H54 (cell line): Measurements from ENCODE around the gene TAS2R30.

Experiments
- DNase-seq: peaks from one replicate; pipeline ENCODE4 v3.0.0; 2011; ENCODE audit warnings: low spot score, mixed read lengths; ENCODE audit not compliant: insufficient read length
- FAIRE-seq: peaks from 3 replicates; lab custom pipeline; 2011; peaks lifted over from hg19 to GRCh38; lab: Jason Lieb, UNC
- POLR2A ChIP-seq: IDR thresholded peaks from 2 replicates; pipeline ENCODE4 v1.6.1; 2011; ENCODE audit warnings: low read depth, mild to moderate bottlenecking, low read length

TAS2R30 gene, protein sequence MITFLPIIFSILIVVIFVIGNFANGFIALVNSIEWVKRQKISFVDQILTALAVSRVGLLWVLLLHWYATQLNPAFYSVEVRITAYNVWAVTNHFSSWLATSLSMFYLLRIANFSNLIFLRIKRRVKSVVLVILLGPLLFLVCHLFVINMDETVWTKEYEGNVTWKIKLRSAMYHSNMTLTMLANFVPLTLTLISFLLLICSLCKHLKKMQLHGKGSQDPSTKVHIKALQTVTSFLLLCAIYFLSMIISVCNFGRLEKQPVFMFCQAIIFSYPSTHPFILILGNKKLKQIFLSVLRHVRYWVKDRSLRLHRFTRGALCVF

GRCh38 chr12:11134305-11134704, at the start of gene TAS2R30:
Gene TAS2R30, minus strand, starts transcription at chr12:11134644. Its CDS starts 400 bp downstream, at chr12:11134244.
- peak; percentile 76 for FAIRE-seq
- DNase-seq: no peak
- no peak for TF ChIP-seq POLR2A

GRCh38 chr12:11183011-11183410, 48.6 kb upstream of the TAS2R30 start:
- no peak for TF ChIP-seq POLR2A
- DNase-seq (no peak), FAIRE-seq (no peak)

DNA sequence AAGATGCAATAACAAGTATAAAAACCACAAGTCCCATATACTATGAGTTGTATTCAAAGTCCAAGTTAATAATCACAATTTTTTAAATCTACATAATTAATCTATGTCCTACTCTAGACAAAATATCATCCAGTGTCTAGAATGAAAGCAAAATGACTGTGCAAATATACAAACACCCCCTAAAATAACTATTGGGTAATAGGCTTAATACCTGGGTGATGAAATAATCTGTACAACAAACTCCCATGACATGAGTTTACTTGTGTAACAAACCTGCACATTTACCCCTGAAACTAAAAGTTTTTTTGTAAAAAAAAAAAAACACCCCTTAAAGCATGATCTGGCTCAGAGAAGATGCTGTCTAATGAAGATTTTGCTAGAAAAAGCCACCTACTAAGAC, 48.1 kb upstream of the TAS2R30 start:
- TF ChIP-seq POLR2A: no peak
- FAIRE-seq: no peak

DNA sequence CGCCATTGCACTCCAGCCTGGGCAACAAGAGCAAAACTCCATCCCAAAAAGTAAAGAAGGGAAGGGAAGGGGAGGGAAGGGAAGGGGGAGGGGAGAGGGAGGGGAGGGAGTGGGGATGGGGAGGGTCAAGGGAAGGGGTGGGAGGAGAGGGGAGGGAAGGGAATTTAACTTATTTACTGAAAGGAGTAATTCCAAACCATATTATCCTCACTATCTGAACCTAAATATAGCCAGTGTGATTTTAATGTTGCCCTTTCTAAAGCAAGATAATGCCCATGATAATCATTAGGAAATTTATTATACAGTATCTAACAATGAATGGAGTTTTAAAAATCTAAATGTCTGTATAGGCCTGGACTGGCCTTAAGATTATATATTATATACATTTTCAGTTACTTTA, 43.8 kb upstream of the TAS2R30 start:
- FAIRE-seq (no peak), DNase-seq (no peak)
- no peak for TF ChIP-seq POLR2A

More for the DNA sequence above, 48.1 kb upstream of the TAS2R30 start:
- DNase-seq: no peak

DNA sequence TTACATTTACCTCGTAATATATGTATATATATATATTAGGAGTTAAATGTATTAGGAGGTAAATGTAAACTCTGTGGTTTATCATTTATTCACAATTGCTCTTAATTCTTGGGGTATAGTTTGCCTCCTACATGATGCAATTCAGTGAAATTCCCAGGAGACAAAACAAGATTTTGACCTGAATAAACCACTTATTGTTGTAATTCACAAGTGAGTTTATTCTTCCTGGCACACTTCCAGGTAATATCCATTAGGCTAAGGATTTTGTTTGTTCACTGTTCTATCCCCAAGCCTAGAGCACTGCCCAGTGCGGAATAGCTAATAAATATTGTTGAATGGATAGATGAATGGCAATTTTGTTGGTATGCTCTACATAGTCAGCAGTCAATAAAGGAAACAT, 39.6 kb upstream of the TAS2R30 start:
- FAIRE-seq (no peak), DNase-seq (no peak)
- TF ChIP-seq POLR2A: no peak

DNA sequence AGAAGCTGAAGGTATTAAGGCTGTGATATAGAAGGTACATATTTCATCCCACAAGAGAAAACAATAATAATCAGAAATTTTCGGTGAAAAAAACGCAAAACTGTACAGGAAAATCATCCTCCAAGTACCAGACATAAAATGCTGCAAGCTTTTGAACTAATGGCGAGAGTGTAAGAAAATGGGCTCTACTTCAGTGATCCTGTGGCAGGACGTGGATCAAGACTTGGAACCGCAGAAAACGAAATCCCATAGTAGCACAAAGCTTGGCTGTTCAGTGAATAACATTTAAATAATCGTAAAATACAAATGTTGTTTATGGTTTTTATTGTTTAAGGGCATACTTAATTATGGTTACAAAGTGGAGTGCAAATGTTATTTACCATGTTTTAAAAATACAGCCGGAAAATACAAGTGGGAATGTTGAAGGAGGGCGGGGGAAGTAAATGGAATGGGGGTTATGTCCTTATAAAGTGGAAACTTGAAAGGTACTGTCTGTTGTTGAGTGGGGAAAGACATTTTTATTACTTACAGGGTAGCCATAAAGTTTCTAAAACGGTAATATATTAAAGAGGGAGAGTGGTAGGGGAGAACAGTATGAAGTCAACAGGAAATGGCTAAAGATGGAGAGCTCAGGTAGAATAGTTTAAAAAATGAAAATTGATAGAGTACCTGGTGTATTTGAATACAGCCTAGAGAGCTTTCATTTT, 37.7 kb upstream of the TAS2R30 start:
- FAIRE-seq: peak; percentile 60
- no peak for DNase-seq
- TF ChIP-seq POLR2A: no peak

DNA sequence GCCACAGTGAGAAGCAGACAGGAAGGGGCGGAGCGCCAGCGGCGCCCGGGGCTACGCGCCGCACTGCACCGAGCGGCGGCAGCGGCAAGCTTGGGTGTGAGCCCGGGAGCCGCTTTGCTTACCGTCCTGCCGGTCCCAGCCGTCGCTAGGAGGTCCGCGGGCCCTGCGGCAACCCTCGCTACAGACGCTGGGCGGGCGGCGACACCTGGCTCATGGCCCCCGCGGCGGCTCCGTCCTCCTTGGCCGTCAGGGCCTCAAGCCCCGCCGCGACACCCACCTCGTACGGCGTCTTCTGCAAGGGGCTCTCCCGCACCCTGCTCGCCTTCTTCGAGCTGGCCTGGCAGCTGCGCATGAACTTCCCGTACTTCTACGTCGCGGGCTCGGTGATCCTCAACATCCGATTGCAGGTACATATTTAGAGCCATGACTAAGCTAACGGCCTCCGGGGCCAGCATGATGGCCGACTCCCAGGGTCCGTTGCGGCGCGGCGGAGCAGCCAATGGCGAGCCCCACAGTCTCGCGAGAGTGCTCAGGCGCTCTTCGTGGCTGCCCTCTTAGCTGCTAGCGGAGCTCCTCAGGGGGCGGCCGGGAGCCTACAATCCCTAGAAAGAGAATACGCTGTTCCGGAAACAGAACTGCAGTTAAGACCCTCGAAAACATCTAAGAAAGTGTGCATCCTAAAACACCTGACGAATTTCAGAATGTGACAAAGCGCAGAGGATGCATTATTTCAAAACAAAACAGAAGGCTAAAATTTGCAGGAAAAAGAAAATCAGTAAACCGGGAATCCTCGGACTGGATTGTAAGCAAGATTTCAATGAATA, 36.9 kb upstream of the TAS2R30 start, which contains the start of gene SMIM10L1:
TSS of gene SMIM10L1 (plus strand) at position 50 of the 824 bp plus-strand sequence. CDS start at position 213, 163 bp downstream.
- FAIRE-seq (peak; percentile 83), DNase-seq (peak; percentile 78)
- TF ChIP-seq POLR2A: peak; percentile 87

DNA sequence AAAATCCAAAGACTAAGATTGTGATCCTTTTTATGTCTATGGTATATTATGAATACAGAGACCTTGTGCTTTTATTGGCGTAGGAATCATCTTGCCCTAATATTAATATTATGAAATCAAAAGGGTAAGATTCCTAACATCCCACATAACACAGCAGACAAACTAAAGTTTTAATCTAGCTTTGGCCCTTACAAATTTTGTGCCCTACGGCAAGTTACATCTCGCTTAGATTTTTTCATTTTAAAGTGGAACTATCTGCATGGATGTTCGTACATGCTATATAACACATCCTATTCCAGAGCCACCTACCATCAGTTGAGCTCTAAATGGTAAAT, 36.3 kb upstream of the TAS2R30 start:
- FAIRE-seq (peak; percentile 78), DNase-seq (no peak)
- no peak for TF ChIP-seq POLR2A

GRCh38 chr12:11166300-11166699, 31.9 kb upstream of the TAS2R30 start:
- no peak for TF ChIP-seq POLR2A
- DNase-seq (no peak), FAIRE-seq (no peak)

DNA sequence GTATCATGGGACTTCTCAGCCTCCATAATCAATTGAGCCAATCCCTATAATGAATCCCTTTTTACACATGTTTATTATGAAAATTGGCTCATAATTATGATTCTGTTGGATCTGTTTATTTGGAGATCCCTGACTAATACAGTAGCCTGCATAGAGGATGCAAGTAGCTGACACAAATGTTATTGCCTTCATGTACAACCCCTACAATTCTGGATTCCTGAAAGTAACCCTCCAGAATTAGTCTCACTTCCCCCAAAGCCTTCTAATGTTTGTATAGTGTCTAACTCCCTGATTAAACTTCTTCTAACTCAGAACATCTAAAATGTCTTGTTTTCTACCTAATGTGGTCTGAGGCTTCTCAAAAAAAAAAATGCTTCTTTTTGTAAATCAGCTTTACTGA, 29.9 kb upstream of the TAS2R30 start:
- DNase-seq (no peak), FAIRE-seq (no peak)
- no peak for TF ChIP-seq POLR2A

DNA sequence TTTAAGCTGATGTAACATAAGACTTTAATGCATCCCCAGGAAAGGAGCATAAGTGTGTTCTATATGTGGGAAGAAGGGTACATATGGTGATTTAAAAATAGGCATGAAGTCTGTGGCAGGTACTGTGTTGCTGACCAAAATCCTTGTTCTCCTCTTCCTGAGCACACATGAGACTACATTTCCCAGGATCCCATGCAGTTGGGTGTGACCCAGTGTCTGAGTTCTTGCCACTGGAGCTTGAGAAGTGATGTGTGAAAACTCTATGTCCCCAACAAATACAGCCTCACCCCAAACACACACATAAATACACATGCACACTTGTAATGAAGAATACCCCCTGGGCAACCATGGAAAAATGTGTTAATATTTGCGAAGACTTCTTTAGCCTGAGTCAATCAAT, 28.1 kb upstream of the TAS2R30 start:
- no peak for DNase-seq
- no peak for TF ChIP-seq POLR2A
- FAIRE-seq: peak; percentile 33

DNA sequence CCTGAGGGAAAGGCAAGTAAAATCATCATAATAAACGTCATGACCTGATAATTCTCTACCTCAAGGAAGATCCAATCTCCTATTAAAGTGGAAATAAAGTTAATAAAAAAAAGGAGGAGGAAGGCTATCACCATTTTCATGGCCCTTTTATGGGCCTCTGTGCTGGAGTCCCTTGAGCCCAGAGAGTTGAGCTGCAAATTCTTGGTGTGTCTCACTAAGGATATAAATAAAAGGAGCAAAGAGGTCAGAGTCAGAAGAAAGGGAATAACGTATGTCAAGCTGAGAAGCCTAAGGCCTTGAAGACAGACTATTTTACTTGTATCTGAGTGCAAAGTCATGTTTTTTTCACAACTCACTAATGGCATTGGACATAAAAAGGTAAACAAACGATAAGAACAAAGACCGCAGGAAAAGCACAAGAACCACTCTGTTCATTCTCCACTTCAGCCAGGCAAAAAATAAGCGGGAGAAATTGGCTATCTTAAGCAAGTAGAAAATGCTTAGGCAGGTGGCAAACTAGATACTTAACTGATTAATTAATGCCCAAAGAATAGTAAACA, 24.5 kb upstream of the TAS2R30 start:
- no peak for DNase-seq
- no peak for TF ChIP-seq POLR2A
- no peak for FAIRE-seq

DNA sequence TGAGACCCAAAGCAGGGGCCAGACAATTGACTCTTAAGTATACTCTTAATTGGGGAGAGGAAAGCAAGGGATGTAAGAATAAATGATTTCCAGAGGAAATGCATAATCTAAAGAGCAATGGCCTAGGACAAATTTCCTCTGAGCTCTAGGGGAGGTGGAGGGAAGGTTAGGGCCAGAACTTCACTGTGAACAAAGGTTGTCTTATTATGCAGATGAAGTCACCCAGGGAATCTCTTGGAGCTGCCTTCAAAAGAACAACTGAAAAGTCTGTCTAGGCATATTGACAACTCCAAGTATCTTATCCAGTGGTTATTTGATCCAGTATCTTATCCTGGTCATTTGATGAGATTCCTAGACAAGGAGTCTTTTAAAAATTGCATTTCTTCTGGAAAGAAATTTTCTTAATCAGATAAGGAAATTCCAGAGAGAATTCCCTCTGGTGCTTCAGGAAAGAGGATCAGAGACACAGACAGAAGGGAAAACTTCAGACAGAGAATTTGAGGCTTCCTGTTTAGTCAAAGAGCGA, 20.0 kb upstream of the TAS2R30 start:
- no peak for TF ChIP-seq POLR2A
- no peak for FAIRE-seq
- no peak for DNase-seq
